ENCODE results near the gene FRS3.

Gene FRS3

GRCh38 chr6:41727705-41728072 is 52.0 kb downstream of the FRS3 start:
- no peak for DNase-seq

GRCh38 chr6:41726876-41727275 is 52.8 kb downstream of the FRS3 start:
- DNase-seq = no peak

- DNase-seq = no peak
These were observed 54.9 kb downstream of the FRS3 start for GRCh38 chr6:41724586-41725501.

GRCh38 chr6:41724228-41724580 is 55.5 kb downstream of the FRS3 start:
- DNase-seq = no peak

GRCh38 chr6:41723530-41724227 is 56.0 kb downstream of the FRS3 start:
- peak; percentile 83 for DNase-seq

GRCh38 chr6:41722969-41723529 is 56.7 kb downstream of the FRS3 start:
- no peak for DNase-seq

GRCh38 chr6:41721414-41721813 is 58.3 kb downstream of the FRS3 start:
- no peak for DNase-seq

GRCh38 chr6:41720783-41721182 is 58.9 kb downstream of the FRS3 start:
- no peak for DNase-seq

- no peak for DNase-seq
These were observed 59.5 kb downstream of the FRS3 start for GRCh38 chr6:41720262-41720620.

All from CD4-positive, alpha-beta T cell treated with Interferon gamma for 1 hour (primary cell).